BJ (cell line): Measurements from ENCODE around the gene PRKCA. TPM values are rescaled to one million over a fixed set of nuclear protein-coding genes. Genes with fewer than 3 reads are reported as not detected.

ENCODE experiments used
- CTCF ChIA-PET: fragments of 350-600 bp; formaldehyde crosslinking; extraction: SDS; loops from one replicate; lab custom pipeline; 2021; ENCODE audit warnings: antibody characterized with exemption, inconsistent platforms; lab: Yijun Ruan, JAX
- POLR2A ChIA-PET: fragments of 300-600 bp; sonication (Branson Sonifier 250); formaldehyde crosslinking; extraction: SDS; loops from one replicate; lab custom pipeline; 2021; ENCODE audit warnings: antibody characterized with exemption; lab: Charles Lee
- DNase-seq: peaks from one replicate; pipeline ENCODE4 v3.0.0-alpha.2; 2011; ENCODE audit warnings: low read depth
- H3K27me3 ChIP-seq: 2 replicates; pipeline ENCODE4 v1.6.0; 2011; ENCODE audit warnings: low read length; ENCODE audit not compliant: control insufficient read depth, insufficient read depth
- H3K36me3 ChIP-seq: 2 replicates; pipeline ENCODE4 v1.5.1; 2011; ENCODE audit warnings: low read length; ENCODE audit not compliant: control insufficient read depth, insufficient read depth
- H3K4me3 ChIP-seq: 2 replicates; pipeline ENCODE4 v1.5.1; 2011; ENCODE audit warnings: low read depth, mild to moderate bottlenecking, control low read depth, low read length
- CTCF ChIP-seq: IDR thresholded peaks from 2 replicates; pipeline ENCODE4 v1.5.1; 2011; ENCODE audit warnings: low read depth, mild to moderate bottlenecking, control low read depth, inconsistent platforms, low read length, moderate library complexity; ENCODE audit not compliant: insufficient read depth
- polyA plus RNA-seq: library from polyadenylated mRNA; depleted of rRNA; stranded (reverse); fragments of >200 nt; gene quantifications from 2 replicates; pipeline ENCODE4 v1.2.3, GENCODE V29; 2011

Gene PRKCA
- polyA plus RNA-seq, 1 experiment = 38.7 TPM

- ChIA-PET CTCF (interaction anchor here (0.6 to 1.1 kb wide), 2 partner anchors 8 to 169 kb away, joined by 3 to 4 read pairs; no protein-coding TSS in a partner anchor), POLR2A (no interaction called here)
Measured at GRCh38 chr17:66435182-66435581, 132.8 kb downstream of the PRKCA start.

GRCh38 chr17:66436631-66437030, 134.2 kb downstream of the PRKCA start:
- TF ChIP-seq CTCF = no peak
- Histone ChIP-seq H3K27me3 (no peaks in the 10 kb centered on the region), H3K36me3 (no peaks in the 10 kb centered on the region), H3K4me3 (no peak overlapping the region)
- POLR2A ChIA-PET = no interaction called here
- CTCF ChIA-PET = interaction anchor here (1.1 kb wide), 1 partner anchor 11 kb away, joined by 3 read pairs; no protein-coding TSS in a partner anchor
- DNase-seq = no peak

More at GRCh38 chr17:66435182-66435581, 132.8 kb downstream of the PRKCA start:
- H3K27me3 ChIP-seq = no peaks in the 10 kb centered on the region
- no peak for TF ChIP-seq CTCF
- DNase-seq = no peak
- no peaks in the 10 kb centered on the region for H3K36me3 ChIP-seq
- H3K4me3 ChIP-seq = no peak overlapping the region

- CTCF ChIA-PET = interaction anchor here (1.1 kb wide), 1 partner anchor 10 kb away, joined by 3 read pairs; no protein-coding TSS in a partner anchor
- H3K36me3 ChIP-seq = no peaks in the 10 kb centered on the region
- H3K4me3 ChIP-seq = no peak overlapping the region
- no peak for TF ChIP-seq CTCF
- no peaks in the 10 kb centered on the region for H3K27me3 ChIP-seq
- no peak for DNase-seq
- POLR2A ChIA-PET = no interaction called here
Measured at GRCh38 chr17:66437476-66438026, 135.1 kb downstream of the PRKCA start.

- CTCF ChIA-PET = no interaction called here
- no peak for DNase-seq
- no peak for TF ChIP-seq CTCF
- Histone ChIP-seq H3K27me3 (no peaks in the 10 kb centered on the region), H3K36me3 (no peaks in the 10 kb centered on the region), H3K4me3 (no peak overlapping the region)
- POLR2A ChIA-PET = no interaction called here
Measured at GRCh38 chr17:66438101-66438500, 135.7 kb downstream of the PRKCA start.

GRCh38 chr17:66441101-66441661, 138.8 kb downstream of the PRKCA start:
- POLR2A ChIA-PET = no interaction called here
- CTCF ChIA-PET = interaction anchor here (1.2 kb wide), 1 partner anchor 229 kb away, joined by 3 read pairs; no protein-coding TSS in a partner anchor

More at GRCh38 chr17:66441101-66441661, 138.8 kb downstream of the PRKCA start:
- TF ChIP-seq CTCF = no peak
- H3K36me3 ChIP-seq = no peaks in the 10 kb centered on the region
- H3K4me3 ChIP-seq = no peak overlapping the region
- H3K27me3 ChIP-seq = no peaks in the 10 kb centered on the region
- no peak for DNase-seq
